Measurements from ENCODE around the gene FIG4. TPM values are rescaled to one million over a fixed set of nuclear protein-coding genes. Genes with fewer than 3 reads are reported as not detected.
A peak's percentile ranks its signal among the peaks of the same experiment; 100 is the strongest.
"Not testable (repeated sequence)": the region's sequence is repeated elsewhere in the genome, so short reads cannot be mapped to it uniquely, and the experiment has no call there.

Gene FIG4
- total RNA-seq, 2 experiments from 2014 or later, result 9.0 to 11.1 TPM

- peaks cover 9% of the 10 kb centered on the region for H3K36me3 Mint-ChIP-seq
- H3K9me3 Mint-ChIP-seq (ENCODE audit: low read depth), result no peaks in the 10 kb centered on the region
- no peak overlapping the region for H3K4me3 Mint-ChIP-seq
- DNase-seq (no peak), ATAC-seq (no peak)
- H3K27ac Mint-ChIP-seq, result no peak overlapping the region
- no peaks in the 10 kb centered on the region for H3K27me3 Mint-ChIP-seq
- H3K4me1 Mint-ChIP-seq, result peaks cover 7% of the 10 kb centered on the region
- CTCF ChIA-PET, result no interaction called here
These were observed 79.7 kb downstream of the FIG4 start for GRCh38 chr6:109770779-109771178.

- DNase-seq; H3K9me3 Mint-ChIP-seq (ENCODE audit: low read depth); H3K36me3 Mint-ChIP-seq; ATAC-seq; H3K4me1 Mint-ChIP-seq; H3K4me3 Mint-ChIP-seq; H3K27me3 Mint-ChIP-seq; CTCF ChIA-PET: not testable (repeated sequence)
- H3K27ac Mint-ChIP-seq, result peak overlapping the region; percentile 24
These were observed 81.1 kb downstream of the FIG4 start for GRCh38 chr6:109771939-109772755.

- H3K4me3 Mint-ChIP-seq, result no peak overlapping the region
- DNase-seq (no peak), ATAC-seq (no peak)
- H3K27ac Mint-ChIP-seq, result no peak overlapping the region
- H3K27me3 Mint-ChIP-seq, result no peaks in the 10 kb centered on the region
- CTCF ChIA-PET, result no interaction called here
- H3K36me3 Mint-ChIP-seq, result peaks cover 7% of the 10 kb centered on the region
- H3K4me1 Mint-ChIP-seq, result peaks cover 7% of the 10 kb centered on the region
- no peaks in the 10 kb centered on the region for H3K9me3 Mint-ChIP-seq (ENCODE audit: low read depth)
These were observed 81.9 kb downstream of the FIG4 start for GRCh38 chr6:109772883-109773431.

- ATAC-seq, result no peak
- no peaks in the 10 kb centered on the region for H3K27me3 Mint-ChIP-seq
- CTCF ChIA-PET, result interaction anchor here (0.6 kb wide), 1 partner anchor 12 kb away, joined by 3 read pairs; no protein-coding TSS in a partner anchor
- no peak overlapping the region for H3K27ac Mint-ChIP-seq
- H3K4me3 Mint-ChIP-seq, result no peak overlapping the region
- H3K4me1 Mint-ChIP-seq, result no peaks in the 10 kb centered on the region
- H3K36me3 Mint-ChIP-seq, result no peaks in the 10 kb centered on the region
- H3K9me3 Mint-ChIP-seq (ENCODE audit: low read depth), result no peaks in the 10 kb centered on the region
- no peak for DNase-seq
These were observed 89.9 kb downstream of the FIG4 start for GRCh38 chr6:109781001-109781400.

- no peaks in the 10 kb centered on the region for H3K27me3 Mint-ChIP-seq
- H3K4me1 Mint-ChIP-seq, result peaks cover 7% of the 10 kb centered on the region
- H3K4me3 Mint-ChIP-seq, result no peak overlapping the region
- no peak overlapping the region for H3K27ac Mint-ChIP-seq
- CTCF ChIA-PET, result interaction anchor here (1.2 kb wide), 1 partner anchor 257 kb away, joined by 3 read pairs; no protein-coding TSS in a partner anchor
- H3K36me3 Mint-ChIP-seq, result peaks cover 10% of the 10 kb centered on the region
- DNase-seq, result no peak
- no peaks in the 10 kb centered on the region for H3K9me3 Mint-ChIP-seq (ENCODE audit: low read depth)
- ATAC-seq, result no peak
These were observed 91.4 kb downstream of the FIG4 start for GRCh38 chr6:109782491-109782999.

GRCh38 chr6:109783250-109783986 is 92.3 kb downstream of the FIG4 start:
- H3K27ac Mint-ChIP-seq, result no peak overlapping the region
- peaks cover 7% of the 10 kb centered on the region for H3K4me1 Mint-ChIP-seq
- DNase-seq, result no peak
- no peak overlapping the region for H3K4me3 Mint-ChIP-seq
- CTCF ChIA-PET, result interaction anchor here (1.2 kb wide), 1 partner anchor 256 kb away, joined by 3 read pairs; no protein-coding TSS in a partner anchor
- peaks cover 12% of the 10 kb centered on the region for H3K36me3 Mint-ChIP-seq
- H3K9me3 Mint-ChIP-seq (ENCODE audit: low read depth), result no peaks in the 10 kb centered on the region
- no peak for ATAC-seq
- no peaks in the 10 kb centered on the region for H3K27me3 Mint-ChIP-seq

- ATAC-seq (no peak), DNase-seq (no peak)
- Mint-ChIP-seq H3K9me3 (ENCODE audit: low read depth) (no peaks in the 10 kb centered on the region), H3K4me1 (peaks cover 7% of the 10 kb centered on the region), H3K27me3 (no peaks in the 10 kb centered on the region), H3K4me3 (no peak overlapping the region), H3K27ac (no peak overlapping the region), H3K36me3 (peaks cover 12% of the 10 kb centered on the region)
- CTCF ChIA-PET, result interaction anchor here (2.5 kb wide), 1 partner anchor 253 kb away, joined by 10 read pairs; no protein-coding TSS in a partner anchor
These were observed 96.2 kb downstream of the FIG4 start for GRCh38 chr6:109787312-109787711.

GRCh38 chr6:109788687-109789086 is 97.6 kb downstream of the FIG4 start:
- H3K4me1 Mint-ChIP-seq, result peaks cover 8% of the 10 kb centered on the region

GRCh38 chr6:109790131-109790530 is 99.0 kb downstream of the FIG4 start:
- Mint-ChIP-seq H3K36me3 (peaks cover 12% of the 10 kb centered on the region), H3K9me3 (ENCODE audit: low read depth) (no peaks in the 10 kb centered on the region), H3K4me1 (peaks cover 11% of the 10 kb centered on the region), H3K4me3 (no peak overlapping the region), H3K27me3 (no peaks in the 10 kb centered on the region), H3K27ac (no peak overlapping the region)
- ATAC-seq (no peak), DNase-seq (no peak)
- CTCF ChIA-PET, result interaction anchor here (0.8 kb wide), 1 partner anchor 250 kb away, joined by 3 read pairs; no protein-coding TSS in a partner anchor

More at GRCh38 chr6:109788687-109789086, 97.6 kb downstream of the FIG4 start:
- Mint-ChIP-seq H3K27ac (no peak overlapping the region), H3K36me3 (peaks cover 12% of the 10 kb centered on the region), H3K9me3 (ENCODE audit: low read depth) (no peaks in the 10 kb centered on the region), H3K4me3 (no peak overlapping the region), H3K27me3 (no peaks in the 10 kb centered on the region)
- CTCF ChIA-PET, result interaction anchor here (2.5 kb wide), 1 partner anchor 251 kb away, joined by 10 read pairs; no protein-coding TSS in a partner anchor
- no peak for ATAC-seq
- no peak for DNase-seq

GRCh38 chr6:109791301-109791700 is 100.2 kb downstream of the FIG4 start:
- Mint-ChIP-seq H3K36me3 (peaks cover 10% of the 10 kb centered on the region), H3K27me3 (no peaks in the 10 kb centered on the region), H3K4me3 (no peak overlapping the region), H3K27ac (no peak overlapping the region), H3K9me3 (ENCODE audit: low read depth) (no peaks in the 10 kb centered on the region), H3K4me1 (peaks cover 11% of the 10 kb centered on the region)
- no peak for ATAC-seq
- CTCF ChIA-PET, result interaction anchor here (0.7 kb wide), 1 partner anchor 248 kb away, joined by 3 read pairs; no protein-coding TSS in a partner anchor
- DNase-seq, result no peak

- Mint-ChIP-seq H3K27me3 (no peaks in the 10 kb centered on the region), H3K27ac (no peak overlapping the region), H3K9me3 (ENCODE audit: low read depth) (no peaks in the 10 kb centered on the region)
These were observed 101.9 kb downstream of the FIG4 start for GRCh38 chr6:109793021-109793420.

GRCh38 chr6:109793792-109794191 is 102.7 kb downstream of the FIG4 start:
- H3K9me3 Mint-ChIP-seq (ENCODE audit: low read depth), result no peaks in the 10 kb centered on the region

More at GRCh38 chr6:109793021-109793420, 101.9 kb downstream of the FIG4 start:
- DNase-seq (no peak), ATAC-seq (no peak)
- Mint-ChIP-seq H3K36me3 (peaks cover 2% of the 10 kb centered on the region), H3K4me1 (peaks cover 4% of the 10 kb centered on the region), H3K4me3 (no peak overlapping the region)
- CTCF ChIA-PET, result interaction anchor here (0.7 to 1.5 kb wide), 2 partner anchors 12 to 247 kb away, joined by 3 to 5 read pairs; no protein-coding TSS in a partner anchor

More at GRCh38 chr6:109793792-109794191, 102.7 kb downstream of the FIG4 start:
- peaks cover 4% of the 10 kb centered on the region for H3K4me1 Mint-ChIP-seq
- CTCF ChIA-PET, result no interaction called here
- ATAC-seq, result peak; percentile 55
- no peak for DNase-seq
- no peak overlapping the region for H3K4me3 Mint-ChIP-seq
- H3K27ac Mint-ChIP-seq, result no peak overlapping the region
- no peaks in the 10 kb centered on the region for H3K36me3 Mint-ChIP-seq
- H3K27me3 Mint-ChIP-seq, result no peaks in the 10 kb centered on the region

Measured in activated CD8-positive, alpha-beta memory T cell treated with anti-CD3 and anti-CD28 coated beads, Interleukin-2, amount 10 ng/mL, durations not matched to agents 7 days and 5 days (primary cell).